Renal pelvis (tissue), 12 donors: ENCODE data around the gene SEL1L. TPM values are rescaled to one million over a fixed set of nuclear protein-coding genes. Genes with fewer than 3 reads are reported as not detected.
"Not testable (repeated sequence)": the region's sequence is repeated elsewhere in the genome, so short reads cannot be mapped to it uniquely, and the experiment has no call there.

Experiments used
- DNase-seq: peaks from one replicate; pipeline ENCODE4 v3.0.0-alpha.2; 2013
- long read RNA-seq, 16 experiments: transcript quantifications; one replicate each; lab custom pipeline, GENCODE V29; 2026
- polyA plus RNA-seq, 3 donors: library from polyadenylated mRNA; unstranded; fragments of 120-200 nt; gene quantifications; one replicate each; pipeline ENCODE4 v1.2.1, GENCODE V29; 2013; ENCODE audit not compliant: insufficient read length in 3 of 3

SEL1L gene
- 10 to 100 TPM; 69.6 to 92.5 (median 71.9) TPM for polyA plus RNA-seq
- long read RNA-seq, donor 1, full-length matches to known transcripts: 4 of 4 reads
- long read RNA-seq, donor 1, partial matches to known transcripts: 0 of 4 reads
- long read RNA-seq, donor 1, other reads (novel, unspliced or antisense): 0 of 4 reads
- long read RNA-seq, donor 2, full-length matches to known transcripts: 7 of 19 reads
- long read RNA-seq, donor 2, partial matches to known transcripts: 12 of 19 reads
- long read RNA-seq, donor 2, other reads (novel, unspliced or antisense): 0 of 19 reads
- long read RNA-seq, donor 3, full-length matches to known transcripts: 7 of 7 reads
- long read RNA-seq, donor 3, partial matches to known transcripts: 0 of 7 reads
- long read RNA-seq, donor 3, other reads (novel, unspliced or antisense): 0 of 7 reads
- long read RNA-seq, donor 4, full-length matches to known transcripts: 4 of 4 reads
- long read RNA-seq, donor 4, partial matches to known transcripts: 0 of 4 reads
- long read RNA-seq, donor 4, other reads (novel, unspliced or antisense): 0 of 4 reads
- long read RNA-seq, donor 5, full-length matches to known transcripts: 12 of 12 reads
- long read RNA-seq, donor 5, partial matches to known transcripts: 0 of 12 reads
- long read RNA-seq, donor 5, other reads (novel, unspliced or antisense): 0 of 12 reads
- long read RNA-seq, donor 6, full-length matches to known transcripts: 15 of 23 reads
- long read RNA-seq, donor 6, partial matches to known transcripts: 8 of 23 reads
- long read RNA-seq, donor 6, other reads (novel, unspliced or antisense): 0 of 23 reads
- long read RNA-seq, donor 7, full-length matches to known transcripts: 13 of 13 reads
- long read RNA-seq, donor 7, partial matches to known transcripts: 0 of 13 reads
- long read RNA-seq, donor 7, other reads (novel, unspliced or antisense): 0 of 13 reads
- long read RNA-seq, donor 8, full-length matches to known transcripts: 4 of 4 reads
- long read RNA-seq, donor 8, partial matches to known transcripts: 0 of 4 reads
- long read RNA-seq, donor 8, other reads (novel, unspliced or antisense): 0 of 4 reads
- long read RNA-seq, donor 9, full-length matches to known transcripts: 14 of 14 reads
- long read RNA-seq, donor 9, partial matches to known transcripts: 0 of 14 reads
- long read RNA-seq, donor 9, other reads (novel, unspliced or antisense): 0 of 14 reads
- long read RNA-seq, donor 10, full-length matches to known transcripts: 5 of 5 reads
- long read RNA-seq, donor 10, partial matches to known transcripts: 0 of 5 reads
- long read RNA-seq, donor 10, other reads (novel, unspliced or antisense): 0 of 5 reads
- long read RNA-seq, donor 11, full-length matches to known transcripts: 11 of 11 reads
- long read RNA-seq, donor 11, partial matches to known transcripts: 0 of 11 reads
- long read RNA-seq, donor 11, other reads (novel, unspliced or antisense): 0 of 11 reads
- long read RNA-seq, donor 12, full-length matches to known transcripts: 16 of 30 reads
- long read RNA-seq, donor 12, partial matches to known transcripts: 14 of 30 reads
- long read RNA-seq, donor 12, other reads (novel, unspliced or antisense): 0 of 30 reads
- long read RNA-seq, donor 13, full-length matches to known transcripts: 6 of 6 reads
- long read RNA-seq, donor 13, partial matches to known transcripts: 0 of 6 reads
- long read RNA-seq, donor 13, other reads (novel, unspliced or antisense): 0 of 6 reads
- long read RNA-seq, donor 14: 0 reads
- long read RNA-seq, donor 15: 0 reads
- long read RNA-seq, donor 16, full-length matches to known transcripts: 8 of 8 reads
- long read RNA-seq, donor 16, partial matches to known transcripts: 0 of 8 reads
- long read RNA-seq, donor 16, other reads (novel, unspliced or antisense): 0 of 8 reads

DNA sequence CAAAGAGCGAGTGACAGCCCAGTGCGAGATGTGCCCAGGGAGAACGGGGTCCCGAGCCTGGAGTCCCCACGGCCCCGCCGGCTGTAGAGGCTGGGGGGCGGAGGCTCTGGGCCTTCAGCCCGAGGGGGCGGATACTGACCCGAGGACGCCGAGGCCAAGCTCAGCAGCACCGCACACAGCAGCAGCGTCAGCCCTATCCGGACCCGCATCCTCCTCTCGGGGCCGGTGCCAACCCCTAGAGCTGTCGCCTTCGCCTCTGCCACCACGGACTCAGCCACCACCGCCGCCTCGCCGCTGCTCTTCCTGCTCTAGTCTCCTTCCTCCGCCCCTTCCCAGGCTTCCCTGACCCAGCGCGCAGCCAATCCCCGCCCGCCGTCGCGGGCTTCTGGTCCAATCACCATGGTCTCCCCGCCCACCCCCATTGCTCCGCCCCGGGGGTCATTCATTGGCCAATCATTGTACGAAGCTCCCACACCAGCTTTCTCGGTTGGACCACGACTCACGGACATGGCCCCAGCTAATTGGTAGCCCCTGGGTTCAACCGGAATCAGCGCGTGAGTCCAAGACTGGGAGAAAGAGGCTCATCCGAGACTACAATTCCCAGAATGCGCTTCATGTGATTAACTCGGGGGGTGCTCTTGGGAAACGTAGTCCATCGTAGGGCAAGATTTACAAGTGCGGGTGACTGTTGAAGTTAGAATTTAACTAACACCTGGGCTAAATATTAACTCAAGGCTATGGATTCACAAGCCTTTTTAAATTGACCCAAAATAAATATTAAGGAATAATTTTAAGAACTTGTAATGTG lies at the start of gene SEL1L:
SEL1L (minus strand) TSS at position 318 of the 808 bp plus-strand sequence; CDS start at position 209, 109 bp downstream.
- peak; percentile 100 for DNase-seq

DNA sequence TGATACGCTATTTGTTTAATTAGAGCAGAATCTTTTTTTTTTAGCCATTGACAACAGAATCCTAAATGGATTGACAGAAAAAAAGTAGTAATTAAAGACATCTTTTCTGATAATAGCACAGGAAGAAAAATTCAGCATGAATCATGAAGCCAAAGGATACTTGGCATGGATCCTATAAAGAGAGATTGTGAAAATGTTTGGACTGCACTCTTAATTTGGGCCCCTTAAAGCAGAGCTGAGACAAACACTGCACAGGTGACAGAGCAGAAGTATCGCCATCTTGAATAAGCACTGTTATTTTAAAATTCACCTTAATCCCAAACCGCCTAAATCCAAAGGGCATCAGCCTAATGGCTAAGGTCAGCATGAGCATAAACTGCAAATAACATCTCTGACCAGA lies 48.8 kb upstream of the SEL1L start:
- no peak for DNase-seq

DNA sequence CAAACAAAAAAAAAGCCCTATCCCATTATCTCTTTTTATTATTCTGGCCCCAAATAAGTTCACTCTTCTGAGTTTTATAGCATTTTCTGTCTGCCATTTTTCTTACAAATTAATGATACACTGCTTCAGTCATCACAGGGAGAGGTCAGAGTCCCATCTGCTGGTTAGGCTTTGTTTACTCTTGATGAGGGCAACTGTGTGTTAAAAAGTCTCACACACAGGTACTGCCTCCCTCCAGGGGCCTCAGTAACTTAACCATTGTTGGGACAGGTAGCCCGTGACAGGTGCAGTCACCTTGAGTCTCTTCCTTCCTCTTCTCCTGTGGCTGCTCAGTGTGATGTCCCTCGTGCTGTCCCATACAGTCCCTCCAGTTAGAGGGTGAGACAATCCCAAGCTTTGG lies 45.5 kb upstream of the SEL1L start:
- DNase-seq: no peak

DNA sequence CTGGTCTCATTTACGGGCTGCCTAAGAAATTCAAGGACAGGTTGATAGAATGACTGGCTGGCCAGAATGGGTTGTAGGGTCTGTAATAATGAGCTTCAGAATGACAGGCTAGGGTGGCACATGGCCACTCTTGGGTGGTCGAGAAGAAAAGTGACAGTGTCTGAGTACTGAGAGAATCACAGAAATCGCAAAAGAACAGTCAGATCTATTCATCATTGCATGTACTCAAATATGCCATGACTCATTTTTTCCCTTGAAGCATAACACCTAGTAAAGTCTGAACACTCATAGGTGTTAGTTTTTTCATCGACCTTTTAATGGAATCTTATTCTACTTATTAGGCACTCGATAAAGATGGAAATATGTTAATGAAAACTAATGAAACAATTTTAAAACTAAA lies 37.8 kb upstream of the SEL1L start:
- DNase-seq: no peak

DNA sequence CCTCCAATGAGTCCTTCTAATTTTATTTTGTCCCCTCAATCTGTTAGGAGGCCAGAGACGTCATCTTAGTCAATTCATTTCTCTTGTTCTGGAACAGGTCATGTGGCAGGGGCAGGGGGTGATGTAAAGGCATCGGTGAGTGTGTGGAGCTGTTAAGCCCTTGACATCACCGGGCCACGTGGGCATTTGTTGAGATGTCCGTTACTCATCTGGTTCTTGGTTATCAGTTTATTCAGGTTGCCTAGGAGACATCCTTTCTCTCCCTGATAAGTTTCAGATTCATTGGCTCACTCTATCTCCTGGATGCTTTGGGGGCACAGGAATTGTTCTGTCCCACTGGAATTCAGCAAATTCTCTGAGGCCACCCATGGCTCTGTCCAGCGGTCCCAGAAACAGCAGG lies 33.6 kb upstream of the SEL1L start:
- DNase-seq: no peak

DNA sequence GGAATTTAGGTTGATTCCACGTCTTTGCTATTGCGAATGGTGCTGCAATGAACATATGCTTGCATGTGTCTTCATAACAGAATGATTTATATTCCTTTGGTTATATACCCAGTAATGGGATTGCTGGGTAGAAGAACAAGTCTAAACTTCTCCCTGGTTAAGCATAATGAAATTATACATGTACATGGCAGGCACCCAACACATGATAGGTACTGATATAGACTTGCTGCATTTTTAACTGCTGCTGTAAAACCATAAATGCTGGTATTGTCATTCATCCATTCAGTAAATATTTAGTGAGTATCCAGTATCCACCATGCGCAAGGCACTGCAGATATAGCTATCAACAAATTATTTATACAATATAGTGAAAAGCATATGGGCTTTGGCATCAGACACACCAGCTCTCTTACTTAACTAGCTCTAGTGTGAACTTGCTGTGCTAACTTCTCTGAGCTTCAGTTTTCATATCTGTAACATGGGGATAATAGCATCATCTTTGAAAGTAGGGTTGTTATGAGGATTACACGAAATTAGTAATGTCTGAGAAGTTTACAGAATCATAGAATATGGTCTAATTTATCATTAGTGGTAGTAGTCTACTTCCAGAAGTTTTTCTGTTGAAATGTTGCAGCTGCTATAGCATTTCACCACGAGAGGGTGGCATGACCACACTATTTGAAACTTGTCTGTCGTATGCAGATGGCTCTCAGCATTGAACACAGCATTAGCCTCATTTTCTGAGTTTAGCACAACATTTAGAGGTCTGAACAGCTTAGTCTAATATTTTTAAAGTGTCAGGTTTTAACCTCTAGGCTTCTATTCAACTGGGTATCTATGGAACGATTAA lies 32.0 kb upstream of the SEL1L start:
- DNase-seq: peak; percentile 22

DNA sequence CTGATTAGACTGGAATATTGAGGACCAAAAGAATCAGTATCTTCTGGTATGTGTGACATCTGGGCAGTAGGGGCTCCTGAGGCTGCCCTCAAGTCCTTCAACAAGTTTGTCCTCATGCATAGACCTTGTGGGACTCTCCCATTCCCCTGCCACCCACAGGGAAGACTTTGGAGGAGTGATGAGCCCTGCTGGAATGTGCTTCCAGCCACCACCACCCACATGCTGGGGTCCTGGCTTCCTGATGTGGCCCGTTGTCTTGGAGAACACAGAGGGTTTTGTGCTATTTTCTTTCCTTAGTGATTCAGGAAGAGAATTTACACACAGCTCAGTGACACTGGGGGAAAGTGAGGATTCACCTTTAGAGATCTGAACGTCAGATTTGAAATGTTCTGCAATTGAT lies 29.2 kb upstream of the SEL1L start:
- no peak for DNase-seq

DNA sequence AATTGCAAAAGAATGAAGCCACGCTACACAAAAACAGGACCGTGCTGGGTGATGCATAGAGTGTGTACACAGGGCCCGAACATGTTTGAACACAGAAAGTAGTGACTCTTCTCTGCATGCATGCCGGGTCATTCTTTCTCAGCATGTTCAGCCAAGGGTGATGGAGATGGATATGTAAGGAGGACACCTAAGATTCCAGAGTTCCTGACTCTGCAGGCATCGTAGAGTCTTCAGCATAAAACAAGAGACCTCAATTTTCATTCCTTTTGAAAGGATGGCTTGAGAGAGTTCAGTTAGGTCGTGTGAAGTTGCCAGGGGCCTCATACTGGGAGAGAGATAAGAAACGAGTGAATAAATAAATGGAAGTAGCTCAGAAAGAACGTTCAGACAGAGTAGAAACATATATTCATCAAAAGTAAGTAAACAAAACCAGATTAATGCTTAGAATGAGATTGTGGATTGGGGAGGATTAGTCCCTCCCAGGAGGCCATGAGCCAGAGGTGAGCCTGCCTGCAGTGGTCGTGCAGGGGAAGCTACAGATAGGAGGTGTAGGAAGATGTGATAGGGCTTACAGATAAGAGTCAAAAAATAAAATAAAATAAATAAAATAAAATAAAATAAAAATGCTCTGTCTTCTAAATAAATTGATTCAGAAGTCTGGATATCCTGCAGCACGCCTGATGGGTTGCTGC lies 27.6 kb upstream of the SEL1L start:
- DNase-seq: no peak

DNA sequence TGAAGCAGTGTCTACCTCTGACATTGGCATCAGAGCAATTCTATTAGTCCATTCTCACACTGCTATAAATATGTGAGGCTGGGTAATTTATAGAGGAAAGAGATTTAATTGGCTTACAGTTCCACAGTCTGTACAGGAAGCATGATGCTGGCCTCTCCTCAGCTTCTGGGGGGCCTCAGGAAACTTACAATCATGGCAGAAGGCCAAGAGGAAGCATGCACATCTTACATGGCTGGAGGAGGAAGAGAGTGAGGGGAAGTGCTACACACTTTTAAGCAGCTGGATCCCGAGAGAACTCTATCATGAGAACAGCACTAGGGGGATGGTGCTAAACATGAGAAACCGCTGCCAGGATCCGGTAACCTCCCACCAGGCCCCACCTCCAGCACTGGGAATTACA lies 25.7 kb upstream of the SEL1L start:
- DNase-seq: no peak

DNA sequence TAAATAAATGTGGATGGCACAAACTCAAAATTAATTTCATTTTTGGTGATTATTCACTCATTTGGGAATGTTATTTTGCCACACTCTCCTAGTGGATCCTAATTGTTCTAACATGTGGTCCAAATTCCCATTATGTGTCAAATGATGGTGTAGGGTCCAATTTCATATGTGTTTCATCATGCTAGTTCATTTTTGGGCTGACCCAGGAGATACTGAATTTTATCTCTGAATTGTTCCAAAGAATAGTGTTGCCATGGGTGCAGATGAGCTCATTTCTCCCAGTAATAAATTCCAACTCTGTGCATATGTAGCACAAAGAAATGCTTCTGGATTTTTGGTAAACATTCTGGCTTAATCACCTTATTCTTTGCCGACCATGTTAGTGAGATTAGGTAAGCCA lies 23.5 kb upstream of the SEL1L start:
- no peak for DNase-seq

DNA sequence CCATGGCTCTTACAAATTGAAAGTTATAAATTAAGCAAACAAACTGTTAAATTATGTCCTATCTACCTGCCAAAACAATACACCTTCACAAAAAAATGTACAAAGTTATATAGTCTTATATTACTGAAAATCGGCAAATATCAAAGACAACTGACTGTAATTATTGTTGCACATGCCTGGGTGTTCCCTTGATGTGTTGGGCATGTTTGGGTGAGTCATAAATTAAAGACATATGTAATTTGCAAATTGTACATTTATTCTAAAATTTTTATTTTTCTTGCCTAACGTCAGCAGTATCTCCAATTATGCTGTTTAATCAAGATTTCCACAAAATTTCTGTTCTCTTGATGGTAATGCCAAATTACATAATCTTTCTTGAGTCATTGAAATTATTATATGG lies 22.0 kb upstream of the SEL1L start:
- DNase-seq: no peak

DNA sequence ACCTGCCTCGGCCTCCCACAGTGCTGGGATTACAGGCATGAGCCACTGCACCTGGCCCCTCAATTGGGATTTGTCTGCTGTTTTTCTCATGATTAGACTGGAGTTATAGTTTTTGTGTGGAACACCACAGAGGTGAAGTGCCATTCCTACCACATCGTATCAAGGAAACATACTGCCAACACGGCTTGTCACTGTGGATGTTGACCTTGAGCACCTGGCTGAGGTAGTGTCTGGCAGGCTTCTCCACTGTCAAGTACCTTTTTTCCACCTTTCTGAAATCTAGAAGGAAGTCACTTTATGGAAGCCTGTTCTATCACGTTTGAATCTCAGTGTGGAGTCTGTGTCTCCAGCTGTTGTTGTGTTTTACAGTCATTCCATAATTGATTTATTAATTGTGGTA lies 21.4 kb upstream of the SEL1L start:
- DNase-seq: no peak

DNA sequence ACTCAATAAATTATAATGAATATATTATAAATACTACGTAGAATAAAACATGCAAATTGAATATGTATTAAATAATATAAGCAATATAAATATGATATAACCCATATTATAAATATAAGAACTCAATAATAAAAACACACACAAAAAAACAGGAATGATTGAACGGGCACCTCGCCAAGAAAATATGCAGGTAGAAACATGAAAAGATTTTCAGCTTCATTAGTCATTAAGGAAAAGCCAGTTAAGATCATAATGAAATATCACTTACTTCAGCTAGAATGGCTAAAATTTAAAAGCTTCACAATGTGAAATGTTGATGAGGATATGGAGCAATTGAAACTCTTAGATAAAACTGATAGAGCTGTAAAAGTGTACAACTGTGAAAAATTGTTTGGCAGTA lies 17.8 kb upstream of the SEL1L start:
- DNase-seq: no peak

DNA sequence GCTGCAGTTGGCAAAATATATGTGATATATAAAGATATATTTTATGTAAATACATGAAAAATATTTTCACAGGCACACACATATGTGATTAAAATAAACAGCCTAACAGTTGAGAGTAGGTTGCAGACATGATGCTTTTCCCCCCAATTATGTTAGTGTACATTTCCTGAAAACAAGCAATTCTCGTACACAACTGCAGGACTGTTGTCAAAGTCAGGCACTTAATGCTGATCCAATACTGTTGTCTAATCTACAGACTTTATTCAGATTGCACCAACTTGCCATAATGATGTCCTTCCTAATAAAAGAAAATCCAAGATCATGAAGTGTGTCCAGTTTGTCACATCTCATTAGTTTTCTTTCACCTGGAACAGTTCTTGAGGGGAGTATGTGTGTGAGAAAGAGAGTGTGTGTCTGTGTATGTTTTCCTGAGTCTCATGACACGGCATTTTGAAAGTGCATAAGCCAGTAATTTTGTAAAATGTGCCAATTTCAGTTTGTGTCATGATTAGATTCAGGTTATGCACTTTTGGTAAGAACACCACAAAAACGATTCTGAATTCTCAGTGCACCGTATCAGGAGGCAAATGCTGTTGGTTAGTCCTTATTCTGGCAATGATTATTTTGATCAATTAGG lies 16.5 kb upstream of the SEL1L start:
- peak; percentile 20 for DNase-seq

DNA sequence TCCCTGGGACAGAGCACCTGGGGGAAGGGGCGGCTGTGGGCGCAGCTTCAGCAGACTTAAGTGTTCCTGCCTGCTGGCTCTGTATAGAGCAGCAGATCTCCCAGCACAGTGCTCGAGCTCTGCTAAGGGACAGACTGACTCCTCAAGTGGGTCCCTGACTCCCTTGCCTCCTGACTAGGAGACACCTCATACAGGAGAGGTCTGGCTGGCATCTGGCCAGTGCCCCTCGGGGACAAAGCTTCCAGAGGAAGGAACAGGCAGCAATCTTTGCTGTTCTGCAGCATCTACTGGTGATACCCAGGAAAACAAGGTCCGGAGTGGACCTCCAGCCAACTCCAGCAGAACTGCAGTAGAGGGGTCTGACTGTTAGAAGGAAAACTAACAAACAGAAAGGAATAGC lies 7.6 kb upstream of the SEL1L start:
- not testable (repeated sequence) for DNase-seq

DNA sequence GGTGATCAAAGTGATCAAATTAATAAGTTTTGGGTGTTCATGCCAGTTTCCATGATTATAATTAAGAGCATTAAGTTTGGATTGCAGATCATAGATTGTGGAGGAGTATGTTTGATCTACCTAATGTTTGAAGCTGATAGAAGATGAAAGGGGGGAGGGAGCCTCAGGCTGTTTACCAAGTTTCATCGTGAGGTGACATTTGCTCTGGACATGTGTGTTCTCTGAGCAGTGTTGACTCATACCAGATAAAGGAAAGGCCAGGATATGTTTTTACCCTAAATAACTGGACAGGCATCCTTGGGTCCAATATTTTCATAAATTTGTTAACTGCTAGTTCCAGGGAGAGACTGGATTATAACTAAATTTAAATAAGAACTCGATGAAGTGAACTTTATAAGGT lies 3.5 kb upstream of the SEL1L start:
- no peak for DNase-seq

DNA sequence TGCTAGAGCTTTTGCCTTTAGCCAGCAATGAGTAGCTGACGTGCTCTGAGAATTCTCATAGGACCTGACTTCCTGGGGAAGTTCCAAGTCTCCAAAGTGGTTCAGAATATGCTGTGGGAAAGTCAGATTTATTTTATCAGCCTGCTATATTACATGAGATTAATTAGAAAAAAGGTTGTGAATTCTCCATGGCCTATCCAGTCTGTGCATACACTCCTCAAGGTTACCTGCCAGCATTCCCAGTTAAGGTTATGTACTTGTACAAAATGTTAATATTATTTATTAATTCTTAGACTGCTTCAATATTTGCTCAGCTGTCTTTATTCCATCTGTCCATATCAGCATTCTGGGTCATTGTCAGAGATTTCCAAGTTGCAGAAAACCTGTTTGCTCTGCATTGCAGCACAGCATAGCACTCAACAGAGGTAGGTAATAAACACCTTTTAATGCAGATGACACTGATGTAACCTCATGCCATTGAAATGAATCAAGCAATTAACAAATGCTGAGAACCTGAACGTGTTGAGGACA lies 2.7 kb upstream of the SEL1L start:
- DNase-seq: no peak
